ENCODE measurements around the gene APBB2.

APBB2 gene

GRCh38 chr4:40916218-40916555, 298.2 kb downstream of the APBB2 start:
- no peak for TF ChIP-seq CTCF (IDR thresholded peaks at IDR 0.05; ENCODE audit: low read depth, low read length, poor library complexity, severe bottlenecking)
- no peak for TF ChIP-seq EZH2phosphoT487 (IDR thresholded peaks at IDR 0.05; ENCODE audit: borderline replicate concordance, low read length)
- Histone ChIP-seq H3K4me3 (ENCODE audit: low read length) (no peak overlapping the region), H3K27me3 (ENCODE audit: control insufficient read depth, low read length) (no peaks in the 10 kb centered on the region), H3K9me2 (replicated peaks; ENCODE audit: control insufficient read depth, low read length) (no peaks in the 10 kb centered on the region), H3F3A (ENCODE audit: control insufficient read depth, insufficient read depth) (no peaks in the 10 kb centered on the region), H3K36me3 (ENCODE audit: control insufficient read depth, low read length) (no peaks in the 10 kb centered on the region), H3K27ac (ENCODE audit: low read depth, low read length) (no peak overlapping the region), H3K4me1 (ENCODE audit: control insufficient read depth, low read length) (no peaks in the 10 kb centered on the region), H3K79me2 (ENCODE audit: control insufficient read depth, low read length) (no peaks in the 10 kb centered on the region), H3K9me3 (ENCODE audit: control insufficient read depth, insufficient read depth, low read length) (no peaks in the 10 kb centered on the region), H3K4me2 (ENCODE audit: low read length) (no peak overlapping the region), H4K20me1 (ENCODE audit: control insufficient read depth, insufficient read depth, low read depth, low read length) (no peaks in the 10 kb centered on the region)

- Histone ChIP-seq H3K4me3 (ENCODE audit: low read length) (no peak overlapping the region), H4K20me1 (ENCODE audit: control insufficient read depth, insufficient read depth, low read depth, low read length) (no peaks in the 10 kb centered on the region), H3K27ac (ENCODE audit: low read depth, low read length) (no peak overlapping the region), H3K9me2 (replicated peaks; ENCODE audit: control insufficient read depth, low read length) (no peaks in the 10 kb centered on the region), H3K27me3 (ENCODE audit: control insufficient read depth, low read length) (no peaks in the 10 kb centered on the region), H3K36me3 (ENCODE audit: control insufficient read depth, low read length) (no peaks in the 10 kb centered on the region), H3K9me3 (ENCODE audit: control insufficient read depth, insufficient read depth, low read length) (no peaks in the 10 kb centered on the region), H3K4me2 (ENCODE audit: low read length) (no peak overlapping the region), H3K79me2 (ENCODE audit: control insufficient read depth, low read length) (no peaks in the 10 kb centered on the region), H3F3A (ENCODE audit: control insufficient read depth, insufficient read depth) (no peaks in the 10 kb centered on the region), H3K4me1 (ENCODE audit: control insufficient read depth, low read length) (no peaks in the 10 kb centered on the region)
- TF ChIP-seq EZH2phosphoT487 (IDR thresholded peaks at IDR 0.05; ENCODE audit: borderline replicate concordance, low read length) = no peak
- TF ChIP-seq CTCF (IDR thresholded peaks at IDR 0.05; ENCODE audit: low read depth, low read length, poor library complexity, severe bottlenecking) = no peak
Measured at GRCh38 chr4:40915318-40916217, 298.8 kb downstream of the APBB2 start.

GRCh38 chr4:40912460-40913184, 301.7 kb downstream of the APBB2 start:
- H3K27me3 ChIP-seq (ENCODE audit: control insufficient read depth, low read length) = no peaks in the 10 kb centered on the region
- H3K4me3 ChIP-seq (ENCODE audit: low read length) = no peak overlapping the region
- H3K79me2 ChIP-seq (ENCODE audit: control insufficient read depth, low read length) = no peaks in the 10 kb centered on the region
- H3K4me1 ChIP-seq (ENCODE audit: control insufficient read depth, low read length) = peaks cover 5% of the 10 kb centered on the region; the same call in 1 of the 2 replicates
- H3K36me3 ChIP-seq (ENCODE audit: control insufficient read depth, low read length) = no peaks in the 10 kb centered on the region
- TF ChIP-seq EZH2phosphoT487 (IDR thresholded peaks at IDR 0.05; ENCODE audit: borderline replicate concordance, low read length) = no peak
- TF ChIP-seq CTCF (IDR thresholded peaks at IDR 0.05; ENCODE audit: low read depth, low read length, poor library complexity, severe bottlenecking) = no peak
- H3K9me3 ChIP-seq (ENCODE audit: control insufficient read depth, insufficient read depth, low read length) = no peaks in the 10 kb centered on the region
- H3F3A ChIP-seq (ENCODE audit: control insufficient read depth, insufficient read depth) = no peaks in the 10 kb centered on the region
- H3K27ac ChIP-seq (ENCODE audit: low read depth, low read length) = no peak overlapping the region
- no peaks in the 10 kb centered on the region for H3K9me2 ChIP-seq (replicated peaks; ENCODE audit: control insufficient read depth, low read length)
- H4K20me1 ChIP-seq (ENCODE audit: control insufficient read depth, insufficient read depth, low read depth, low read length) = no peaks in the 10 kb centered on the region
- H3K4me2 ChIP-seq (ENCODE audit: low read length) = no peak overlapping the region

Data from DOHH2 (cell line).